ENCODE data around the gene SECTM1. TPM values are rescaled to one million over a fixed set of nuclear protein-coding genes. Genes with fewer than 3 reads are reported as not detected.
A peak's percentile ranks its signal among the peaks of the same experiment; 100 is the strongest.

The SECTM1 gene
- total RNA-seq, 1 donor = 34.2 TPM

GRCh38 chr17:82283208-82283749 lies 50.3 kb downstream of the SECTM1 start:
- no peak overlapping the region for H3K4me3 ChIP-seq (ENCODE audit: low read depth, low read length)
- DNase-seq (ENCODE audit: low read depth) = peak; percentile 49
- TF ChIP-seq CTCF (IDR thresholded peaks at IDR 0.05; ENCODE audit: insufficient read depth, low read length) = no peak

- H3K4me3 ChIP-seq (ENCODE audit: low read depth, low read length) = no peak overlapping the region
- DNase-seq (ENCODE audit: low read depth) = no peak
- no peak for TF ChIP-seq CTCF (IDR thresholded peaks at IDR 0.05; ENCODE audit: insufficient read depth, low read length)
Observed at GRCh38 chr17:82282239-82283207, 51.0 kb downstream of the SECTM1 start.

- TF ChIP-seq CTCF (IDR thresholded peaks at IDR 0.05; ENCODE audit: insufficient read depth, low read length) = no peak
- no peak for DNase-seq (ENCODE audit: low read depth)
- H3K4me3 ChIP-seq (ENCODE audit: low read depth, low read length) = no peak overlapping the region
Observed at GRCh38 chr17:82281502-82282238, 51.9 kb downstream of the SECTM1 start.

GRCh38 chr17:82281076-82281475 lies 52.5 kb downstream of the SECTM1 start:
- H3K4me3 ChIP-seq (ENCODE audit: low read depth, low read length) = no peak overlapping the region

GRCh38 chr17:82280537-82280936 lies 53.0 kb downstream of the SECTM1 start:
- no peak for DNase-seq (ENCODE audit: low read depth)

More at GRCh38 chr17:82281076-82281475, 52.5 kb downstream of the SECTM1 start:
- TF ChIP-seq CTCF (IDR thresholded peaks at IDR 0.05; ENCODE audit: insufficient read depth, low read length) = no peak
- DNase-seq (ENCODE audit: low read depth) = no peak

More at GRCh38 chr17:82280537-82280936, 53.0 kb downstream of the SECTM1 start:
- TF ChIP-seq CTCF (IDR thresholded peaks at IDR 0.05; ENCODE audit: insufficient read depth, low read length) = no peak
- H3K4me3 ChIP-seq (ENCODE audit: low read depth, low read length) = no peak overlapping the region

Data from fibroblast of the aortic adventitia (primary cell).